ENCODE data around the gene UBE3B.

- TF ChIP-seq CTCF (IDR thresholded peaks at IDR 0.05) (no peak), NFE2L1 (CRISPR knock-in tag; IDR thresholded peaks at IDR 0.05) (no peak), NFYB (CRISPR knock-in tag; conservative IDR thresholded peaks at IDR 0.05; ENCODE audit: low read depth) (no peak), SP1 (CRISPR knock-in tag; conservative IDR thresholded peaks at IDR 0.05) (no peak), ARID4B (CRISPR knock-in tag; IDR thresholded peaks at IDR 0.05; ENCODE audit: borderline replicate concordance) (no peak), NFATC4 (CRISPR knock-in tag; IDR thresholded peaks at IDR 0.05) (no peak), ZNF317 (CRISPR knock-in tag; IDR thresholded peaks at IDR 0.05; ENCODE audit: borderline replicate concordance, low read depth) (no peak)
Observed at GRCh38 chr12:109557805-109558204, 80.4 kb downstream of the UBE3B start.
